ENCODE measurements around the gene RANBP3.
A peak's percentile ranks its signal among the peaks of the same experiment; 100 is the strongest.

Gene RANBP3

GRCh38 chr19:5949792-5950305 lies 28.1 kb downstream of the RANBP3 start:
- Histone ChIP-seq H2AFZ (ENCODE audit: insufficient read depth, low read length, poor library complexity) (no peak overlapping the region), H3K27me3 (ENCODE audit: insufficient read depth, low read length) (no peaks in the 10 kb centered on the region), H3K36me3 (ENCODE audit: control insufficient read depth in 1 of 2, insufficient read depth in 2 of 2, low read length in 2 of 2) (peaks cover 14 to 28% of the 10 kb centered on the region in 2 experiments), H4K8ac (ENCODE audit: low read depth, low read length) (no peak overlapping the region), H3K23ac (ENCODE audit: low read length) (no peak overlapping the region), H3K14ac (ENCODE audit: low read length) (no peak overlapping the region), H4K91ac (ENCODE audit: low read depth, low read length) (no peak overlapping the region), H3K4me2 (ENCODE audit: low read length) (no peak overlapping the region), H3K4ac (ENCODE audit: low read depth, low read length) (no peak overlapping the region), H3K79me2 (ENCODE audit: control insufficient read depth, insufficient read depth, low read length, poor library complexity) (no peaks in the 10 kb centered on the region), H3K9me3 (ENCODE audit: insufficient read depth, low read depth, low read length) (no peaks in the 10 kb centered on the region), H2AK5ac (ENCODE audit: low read length) (no peak overlapping the region), H3K9ac (ENCODE audit: low read length) (no peak overlapping the region), H3K4me3 (ENCODE audit: low read depth, low read length) (no peak overlapping the region), H2BK12ac (ENCODE audit: low read length) (no peak overlapping the region), H2BK5ac (ENCODE audit: low read depth, low read length, poor library complexity) (no peak overlapping the region), H4K12ac (ENCODE audit: low read depth, low read length) (no peak overlapping the region), H3K4me1 (ENCODE audit: control insufficient read depth in 1 of 2, insufficient read depth in 2 of 2, low read length in 2 of 2) (peaks cover 8 to 18% of the 10 kb centered on the region in 2 experiments), H3K18ac (ENCODE audit: low read length) (no peak overlapping the region), H2BK120ac (ENCODE audit: insufficient read depth, low read length, poor library complexity) (no peak overlapping the region), H3K79me1 (ENCODE audit: low read length) (no peaks in the 10 kb centered on the region), H3K27ac (ENCODE audit: low read depth, low read length) (no peak overlapping the region)
- no CpG with 5 or more reads among the region's 13 CpGs for WGBS (ENCODE audit: extremely low coverage, insufficient coverage, insufficient read length)
- DNase-seq = no peak

- Histone ChIP-seq H3K9me3 (ENCODE audit: insufficient read depth, low read depth, low read length) (no peaks in the 10 kb centered on the region), H3K4me1 (ENCODE audit: control insufficient read depth in 1 of 2, insufficient read depth in 2 of 2, low read length in 2 of 2) (peaks cover 8 to 14% of the 10 kb centered on the region in 2 experiments), H4K91ac (ENCODE audit: low read depth, low read length) (no peak overlapping the region), H3K4ac (ENCODE audit: low read depth, low read length) (no peak overlapping the region), H2AFZ (ENCODE audit: insufficient read depth, low read length, poor library complexity) (no peak overlapping the region), H3K23ac (ENCODE audit: low read length) (no peak overlapping the region), H3K79me1 (ENCODE audit: low read length) (no peaks in the 10 kb centered on the region), H3K36me3 (ENCODE audit: control insufficient read depth in 1 of 2, insufficient read depth in 2 of 2, low read length in 2 of 2) (peaks cover 18 to 28% of the 10 kb centered on the region in 2 experiments), H2BK5ac (ENCODE audit: low read depth, low read length, poor library complexity) (no peak overlapping the region), H3K27me3 (ENCODE audit: insufficient read depth, low read length) (no peaks in the 10 kb centered on the region), H3K14ac (ENCODE audit: low read length) (no peak overlapping the region), H4K8ac (ENCODE audit: low read depth, low read length) (no peak overlapping the region), H2BK120ac (ENCODE audit: insufficient read depth, low read length, poor library complexity) (no peak overlapping the region), H3K79me2 (ENCODE audit: control insufficient read depth, insufficient read depth, low read length, poor library complexity) (no peaks in the 10 kb centered on the region), H3K27ac (ENCODE audit: low read depth, low read length) (no peak overlapping the region), H2BK12ac (ENCODE audit: low read length) (no peak overlapping the region), H2AK5ac (ENCODE audit: low read length) (no peak overlapping the region), H3K4me2 (ENCODE audit: low read length) (no peak overlapping the region), H3K4me3 (ENCODE audit: low read depth, low read length) (no peak overlapping the region), H3K18ac (ENCODE audit: low read length) (no peak overlapping the region), H4K12ac (ENCODE audit: low read depth, low read length) (no peak overlapping the region), H3K9ac (ENCODE audit: low read length) (no peak overlapping the region)
- no peak for DNase-seq
- WGBS (ENCODE audit: extremely low coverage, insufficient coverage, insufficient read length) = no CpG with 5 or more reads among the region's 13 CpGs
Measured at GRCh38 chr19:5948752-5949564, 29.0 kb downstream of the RANBP3 start.

GRCh38 chr19:5947435-5947834 lies 30.5 kb downstream of the RANBP3 start:
- WGBS (ENCODE audit: extremely low coverage, insufficient coverage, insufficient read length) = no CpG with 5 or more reads among the region's 13 CpGs
- Histone ChIP-seq H4K91ac (ENCODE audit: low read depth, low read length) (no peak overlapping the region), H3K4ac (ENCODE audit: low read depth, low read length) (no peak overlapping the region), H3K27me3 (ENCODE audit: insufficient read depth, low read length) (no peaks in the 10 kb centered on the region), H4K12ac (ENCODE audit: low read depth, low read length) (no peak overlapping the region), H3K23ac (ENCODE audit: low read length) (no peak overlapping the region), H3K36me3 (ENCODE audit: control insufficient read depth in 1 of 2, insufficient read depth in 2 of 2, low read length in 2 of 2) (peaks cover 20 to 28% of the 10 kb centered on the region in 2 experiments), H3K4me3 (ENCODE audit: low read depth, low read length) (no peak overlapping the region), H2BK5ac (ENCODE audit: low read depth, low read length, poor library complexity) (no peak overlapping the region), H3K9ac (ENCODE audit: low read length) (no peak overlapping the region), H3K79me1 (ENCODE audit: low read length) (no peaks in the 10 kb centered on the region), H2AFZ (ENCODE audit: insufficient read depth, low read length, poor library complexity) (no peak overlapping the region), H3K4me1 (ENCODE audit: control insufficient read depth in 1 of 2, insufficient read depth in 2 of 2, low read length in 2 of 2) (peaks cover 8 to 13% of the 10 kb centered on the region in 2 experiments), H3K79me2 (ENCODE audit: control insufficient read depth, insufficient read depth, low read length, poor library complexity) (no peaks in the 10 kb centered on the region), H3K18ac (ENCODE audit: low read length) (no peak overlapping the region), H2BK12ac (ENCODE audit: low read length) (no peak overlapping the region), H3K9me3 (ENCODE audit: insufficient read depth, low read depth, low read length) (no peaks in the 10 kb centered on the region), H3K27ac (ENCODE audit: low read depth, low read length) (no peak overlapping the region), H2BK120ac (ENCODE audit: insufficient read depth, low read length, poor library complexity) (no peak overlapping the region), H3K14ac (ENCODE audit: low read length) (no peak overlapping the region), H4K8ac (ENCODE audit: low read depth, low read length) (no peak overlapping the region), H3K4me2 (ENCODE audit: low read length) (no peak overlapping the region), H2AK5ac (ENCODE audit: low read length) (no peak overlapping the region)
- DNase-seq = peak; percentile 14 to 47

- Histone ChIP-seq H3K4me1 (ENCODE audit: control insufficient read depth in 1 of 2, insufficient read depth in 2 of 2, low read length in 2 of 2) (peaks cover 3% of the 10 kb centered on the region in 2 experiments), H3K23ac (ENCODE audit: low read length) (no peak overlapping the region), H3K79me2 (ENCODE audit: control insufficient read depth, insufficient read depth, low read length, poor library complexity) (no peaks in the 10 kb centered on the region), H2BK120ac (ENCODE audit: insufficient read depth, low read length, poor library complexity) (no peak overlapping the region), H3K27ac (ENCODE audit: low read depth, low read length) (no peak overlapping the region), H3K18ac (ENCODE audit: low read length) (peak overlapping the region; percentile 20), H4K91ac (ENCODE audit: low read depth, low read length) (no peak overlapping the region), H3K9ac (ENCODE audit: low read length) (no peak overlapping the region), H2AFZ (ENCODE audit: insufficient read depth, low read length, poor library complexity) (no peak overlapping the region), H2BK5ac (ENCODE audit: low read depth, low read length, poor library complexity) (no peak overlapping the region), H3K4me3 (ENCODE audit: low read depth, low read length) (no peak overlapping the region), H3K4me2 (ENCODE audit: low read length) (no peak overlapping the region), H4K12ac (ENCODE audit: low read depth, low read length) (no peak overlapping the region), H2BK12ac (ENCODE audit: low read length) (no peak overlapping the region), H3K9me3 (ENCODE audit: insufficient read depth, low read depth, low read length) (no peaks in the 10 kb centered on the region), H3K4ac (ENCODE audit: low read depth, low read length) (no peak overlapping the region), H2AK5ac (ENCODE audit: low read length) (no peak overlapping the region), H3K36me3 (ENCODE audit: control insufficient read depth in 1 of 2, insufficient read depth in 2 of 2, low read length in 2 of 2) (peaks cover 34% of the 10 kb centered on the region in 2 experiments), H3K79me1 (ENCODE audit: low read length) (no peaks in the 10 kb centered on the region), H4K8ac (ENCODE audit: low read depth, low read length) (no peak overlapping the region), H3K27me3 (ENCODE audit: insufficient read depth, low read length) (no peaks in the 10 kb centered on the region), H3K14ac (ENCODE audit: low read length) (no peak overlapping the region)
- no CpG with 5 or more reads among the region's 10 CpGs for WGBS (ENCODE audit: extremely low coverage, insufficient coverage, insufficient read length)
- DNase-seq = no peak
Measured at GRCh38 chr19:5943623-5944022, 34.3 kb downstream of the RANBP3 start.

Data from trophoblast cell (in vitro differentiated cells and primary cell).